Natural killer cell (primary cell): ENCODE results near the gene DALRD3. TPM values are rescaled to one million over a fixed set of nuclear protein-coding genes. Genes with fewer than 3 reads are reported as not detected.

ENCODE experiments used
- ATAC-seq, 3 donors: fragments of 150-1000 bp in 2 of 3; fragments of 200-7000 bp in 1 of 3; cut with Tn5 transposase; 1 replicate in 1 of 3; 2 replicates in 2 of 3; pipeline ENCODE4 v1.10.0; 2021; ENCODE audit warnings: mild to moderate bottlenecking in 2 of 3, moderate library complexity in 2 of 3
- DNase-seq, 2 donors: peaks; one replicate each; pipeline versions ENCODE4 v3.0.0 to v3.0.0-alpha.2; 2013 to 2021; ENCODE audit warnings: mixed read lengths in 1 of 2
- H3K27ac ChIP-seq: one replicate; pipeline ENCODE4 v1.5.1; 2013; ENCODE audit warnings: mild to moderate bottlenecking, low read length
- H3K27me3 ChIP-seq: one replicate; pipeline ENCODE4 v1.6.1; 2013; ENCODE audit warnings: low read length; ENCODE audit not compliant: control insufficient read depth, insufficient read depth
- H3K36me3 ChIP-seq: one replicate; pipeline ENCODE4 v1.6.1; 2013; ENCODE audit warnings: low read length; ENCODE audit not compliant: control insufficient read depth, insufficient read depth
- H3K4me1 ChIP-seq: one replicate; pipeline ENCODE4 v1.6.1; 2013; ENCODE audit warnings: low read length; ENCODE audit not compliant: control insufficient read depth, insufficient read depth
- H3K4me3 ChIP-seq: one replicate; pipeline ENCODE4 v1.5.1; 2013; ENCODE audit warnings: low read length
- H3K9me3 ChIP-seq: one replicate; pipeline ENCODE4 v1.6.1; 2013; ENCODE audit warnings: low read length; ENCODE audit not compliant: control insufficient read depth, insufficient read depth
- H3K27ac Mint-ChIP-seq, 2 donors: one replicate each; pipeline ENCODE4 v1.8.0; 2022; ENCODE audit warnings: mild to moderate bottlenecking in 2 of 2, mixed read lengths in 2 of 2, moderate library complexity in 1 of 2
- H3K27me3 Mint-ChIP-seq, 2 donors: one replicate each; pipeline ENCODE4 v1.8.0; 2022; ENCODE audit warnings: low read depth in 2 of 2, mixed read lengths in 2 of 2
- H3K36me3 Mint-ChIP-seq: one replicate; pipeline ENCODE4 v1.8.0; 2022; ENCODE audit warnings: mixed read lengths
- H3K4me1 Mint-ChIP-seq, 2 donors: one replicate each; pipeline ENCODE4 v1.8.0; 2022; ENCODE audit warnings: mixed read lengths in 2 of 2
- H3K4me3 Mint-ChIP-seq: one replicate; pipeline ENCODE4 v1.8.0; 2022; ENCODE audit warnings: mild to moderate bottlenecking, moderate library complexity, mixed read lengths
- H3K9me3 Mint-ChIP-seq, 2 donors: one replicate each; pipeline ENCODE4 v1.8.0; 2022; ENCODE audit warnings: mixed read lengths in 2 of 2
- CTCF ChIP-seq: fragments of 200-600 bp; IDR thresholded peaks from one replicate; pipeline ENCODE4 v1.8.0; 2022; ENCODE audit warnings: antibody characterized with exemption
- whole genome bisulfite sequencing: methylation state at CpG from one replicate; pipeline ENCODE4 v1.1.7; 2013; ENCODE audit warnings: missing lambda C conversion rate; ENCODE audit not compliant: insufficient coverage; 5-methylcytosine and 5-hydroxymethylcytosine counted together
- intact Hi-C: fragments of 100-400 bp; cut with micrococcal nuclease; formaldehyde crosslinking; loops from one replicate; pipeline ENCODE4 v1.14.2; 2022
- total RNA-seq, 4 donors: library from RNA; stranded (reverse); fragments of 120-200 nt in 1 of 4; gene quantifications; one replicate each; pipeline versions ENCODE4 v1.2.3 to v1.2.4, GENCODE V29; 2013 to 2022

DALRD3 gene
- total RNA-seq, 3 donors from 2014 or later (not counting 1 experiment from before 2014, with no cell fraction given): 16.8 to 20.1 (median 18.0) TPM

- TF ChIP-seq CTCF: no peak
- Histone ChIP-seq H3K27ac (no peak overlapping the region), H3K9me3 (no peaks in the 10 kb centered on the region), H3K36me3 (peaks cover 52% of the 10 kb centered on the region), H3K4me3 (no peak overlapping the region), H3K4me1 (peaks cover 14% of the 10 kb centered on the region), H3K27me3 (no peaks in the 10 kb centered on the region)
- peaks cover 13% of the 10 kb centered on the region for H3K36me3 Mint-ChIP-seq
- 96% methylated on average over 6 of the region's 6 CpGs for WGBS
- H3K4me1 Mint-ChIP-seq: peaks cover 20 to 21% of the 10 kb centered on the region in 2 donors
- DNase-seq (no peak), ATAC-seq (no peak)
- H3K27ac Mint-ChIP-seq: no peak overlapping the region
- H3K27me3 Mint-ChIP-seq: no peaks in the 10 kb centered on the region
- H3K4me3 Mint-ChIP-seq: no peak overlapping the region
- intact Hi-C loops: no loop called here
- no peaks in the 10 kb centered on the region for H3K9me3 Mint-ChIP-seq
Observed at GRCh38 chr3:49032646-49033304, 14.4 kb upstream of the DALRD3 start.

- H3K27ac ChIP-seq: no peak overlapping the region
- intact Hi-C loops: no loop called here
- H3K36me3 Mint-ChIP-seq: peaks cover 13% of the 10 kb centered on the region
Observed at GRCh38 chr3:49030321-49030720, 11.9 kb upstream of the DALRD3 start.

GRCh38 chr3:49029563-49029884, 11.1 kb upstream of the DALRD3 start:
- Mint-ChIP-seq H3K4me3 (peak overlapping the region; percentile 96), H3K27ac (peak overlapping the region; percentile 99 to 100), H3K4me1 (peaks cover 23 to 35% of the 10 kb centered on the region in 2 donors), H3K9me3 (no peaks in the 10 kb centered on the region), H3K27me3 (no peaks in the 10 kb centered on the region), H3K36me3 (peaks cover 13% of the 10 kb centered on the region)
- ATAC-seq (no peak), DNase-seq (no peak)
- Histone ChIP-seq H3K36me3 (peaks cover 57% of the 10 kb centered on the region), H3K27me3 (no peaks in the 10 kb centered on the region), H3K4me1 (peaks cover 14% of the 10 kb centered on the region), H3K4me3 (peak overlapping the region; percentile 65), H3K27ac (peak overlapping the region; percentile 91), H3K9me3 (no peaks in the 10 kb centered on the region)
- TF ChIP-seq CTCF: no peak
- intact Hi-C loops: loop anchor here (1.0 kb wide), 1 partner anchor 8 kb away; no protein-coding TSS in a partner anchor
- 4% methylated on average over 6 of the region's 7 CpGs for WGBS

More at GRCh38 chr3:49030321-49030720, 11.9 kb upstream of the DALRD3 start:
- ATAC-seq (no peak), DNase-seq (no peak)
- no peaks in the 10 kb centered on the region for H3K9me3 ChIP-seq
- no peaks in the 10 kb centered on the region for H3K27me3 Mint-ChIP-seq
- 97% methylated on average over 6 of the region's 6 CpGs for WGBS
- TF ChIP-seq CTCF: no peak
- H3K4me1 Mint-ChIP-seq: peaks cover 23 to 33% of the 10 kb centered on the region in 2 donors
- no peaks in the 10 kb centered on the region for H3K9me3 Mint-ChIP-seq
- peaks cover 54% of the 10 kb centered on the region for H3K36me3 ChIP-seq
- no peak overlapping the region for H3K4me3 ChIP-seq
- peak overlapping the region; percentile 99 to 100 for H3K27ac Mint-ChIP-seq
- peaks cover 14% of the 10 kb centered on the region for H3K4me1 ChIP-seq
- H3K27me3 ChIP-seq: no peaks in the 10 kb centered on the region
- no peak overlapping the region for H3K4me3 Mint-ChIP-seq
